Neural cell (in vitro differentiated cells): ENCODE measurements around the gene CYP2W1. TPM values are rescaled to one million over a fixed set of nuclear protein-coding genes. Genes with fewer than 3 reads are reported as not detected.

Experiments
- H2AFZ ChIP-seq: fragments of 200-600, 300-800 bp; sonication (generic), shearing (Covaris generic); 2 replicates; pipeline ENCODE4 v1.6.0; 2014; ENCODE audit warnings: low read depth, mild to moderate bottlenecking, antibody characterized with exemption, low read length, moderate library complexity
- H3F3A ChIP-seq: fragments of 200-600 bp; shearing (Covaris generic); 2 replicates; pipeline ENCODE4 v1.6.1; 2016; ENCODE audit warnings: mild to moderate bottlenecking, moderate library complexity, mixed read lengths, antibody characterized with exemption, low read length; ENCODE audit not compliant: insufficient read depth, poor library complexity, severe bottlenecking
- H3K27ac ChIP-seq: fragments of 200-600, 300-800 bp; sonication (generic), shearing (Covaris generic); 2 replicates; pipeline ENCODE4 v1.5.1; 2014; ENCODE audit warnings: mild to moderate bottlenecking, low read length, moderate library complexity
- H3K27me3 ChIP-seq: fragments of 300-800, 200-600 bp; sonication (generic), shearing (Covaris generic); 2 replicates; pipeline ENCODE4 v1.6.0; 2014; ENCODE audit warnings: mild to moderate bottlenecking, low read depth, low read length, moderate library complexity; ENCODE audit not compliant: insufficient read depth
- H3K36me3 ChIP-seq: fragments of 300-800, 200-600 bp; sonication (generic), shearing (Covaris generic); 2 replicates; pipeline ENCODE4 v1.5.1; 2014; ENCODE audit warnings: mild to moderate bottlenecking, antibody characterized with exemption, low read length, moderate library complexity; ENCODE audit not compliant: insufficient read depth
- H3K4me2 ChIP-seq: fragments of 300-800, 200-600 bp; sonication (generic), shearing (Covaris generic); 2 replicates; pipeline ENCODE4 v1.6.0; 2014; ENCODE audit warnings: mild to moderate bottlenecking, low read length
- H3K4me3 ChIP-seq: fragments of 300-800, 200-600 bp; sonication (generic), shearing (Covaris generic); 2 replicates; pipeline ENCODE4 v1.5.1; 2014; ENCODE audit warnings: mild to moderate bottlenecking, low read length, moderate library complexity
- H3K79me2 ChIP-seq: fragments of 200-600 bp; shearing (Covaris generic); replicated peaks from 2 replicates; pipeline ENCODE4 v1.6.0; 2014; ENCODE audit warnings: mild to moderate bottlenecking, low read length, moderate library complexity; ENCODE audit not compliant: insufficient read depth
- H3K9ac ChIP-seq: fragments of 300-800, 200-600 bp; sonication (generic), shearing (Covaris generic); 2 replicates; pipeline ENCODE4 v1.6.1; 2016; ENCODE audit warnings: mild to moderate bottlenecking, low read length, mixed read lengths
- H3K9me2 ChIP-seq: fragments of 200-600 bp; shearing (Covaris generic); 2 replicates; pipeline ENCODE4 v1.6.1; 2016; ENCODE audit warnings: mild to moderate bottlenecking, low read length, mixed read lengths; ENCODE audit not compliant: insufficient read depth
- H3K9me3 ChIP-seq: fragments of 200-600, 300-800 bp; sonication (generic), shearing (Covaris generic); 2 replicates; pipeline ENCODE4 v1.6.1; 2016; ENCODE audit warnings: mild to moderate bottlenecking, mixed run types, low read length, moderate library complexity, mixed read lengths
- H4K20me1 ChIP-seq: fragments of 200-600 bp; shearing (Covaris generic); 2 replicates; pipeline ENCODE4 v1.6.1; 2016; ENCODE audit warnings: mild to moderate bottlenecking, mixed run types; ENCODE audit not compliant: insufficient read depth
- EP300 ChIP-seq: fragments of 450-650 bp; conservative IDR thresholded peaks from 2 replicates; pipeline ENCODE4 v1.6.1; 2014; ENCODE audit warnings: antibody characterized with exemption, mild to moderate bottlenecking, moderate library complexity; ENCODE audit not compliant: poor library complexity, severe bottlenecking
- EZH2 ChIP-seq: fragments of 200-600, 300-800 bp; shearing (Covaris generic), sonication (generic); IDR thresholded peaks from 2 replicates; pipeline ENCODE4 v1.6.1; 2014; ENCODE audit warnings: antibody characterized with exemption, low read length, borderline replicate concordance, mild to moderate bottlenecking; ENCODE audit not compliant: insufficient read depth, poor library complexity, severe bottlenecking
- MXI1 ChIP-seq: fragments of 450-650 bp; conservative IDR thresholded peaks from 2 replicates; pipeline ENCODE4 v1.6.1; 2014; ENCODE audit warnings: antibody characterized with exemption, mild to moderate bottlenecking; ENCODE audit not compliant: poor library complexity, severe bottlenecking
- POLR2AphosphoS5 ChIP-seq: IDR thresholded peaks from 2 replicates; pipeline ENCODE4 v1.6.1; 2012
- RAD21 ChIP-seq: fragments of 450-650 bp; conservative IDR thresholded peaks from 2 replicates; pipeline ENCODE4 v1.6.1; 2014; ENCODE audit warnings: antibody characterized with exemption, mild to moderate bottlenecking, moderate library complexity
- REST ChIP-seq: IDR thresholded peaks from 2 replicates; pipeline ENCODE4 v1.6.1; 2012; ENCODE audit warnings: borderline replicate concordance
- TAF1 ChIP-seq: IDR thresholded peaks from 2 replicates; pipeline ENCODE4 v1.6.1; 2012; ENCODE audit warnings: low read depth
- polyA plus RNA-seq: library from polyadenylated mRNA; depleted of rRNA; stranded (reverse); fragments of >200 nt; gene quantifications from 2 replicates; pipeline ENCODE4 v1.2.3, GENCODE V29; 2014
- TF ChIP-seq, protein P1 (sequence below): fragments of 450-650 bp; IDR thresholded peaks from 2 replicates; pipeline ENCODE4 v1.5.1; 2014; ENCODE audit warnings: antibody characterized with exemption, mild to moderate bottlenecking, moderate library complexity; ENCODE audit not compliant: poor library complexity, severe bottlenecking

Gene CYP2W1
- polyA plus RNA-seq, 1 donor from 2014 or later, result not detected

GRCh38 chr7:990933-991728 is 8.2 kb downstream of the CYP2W1 start:
- no peak overlapping the region for H3K27ac ChIP-seq
- H3K27me3 ChIP-seq, result no peaks in the 10 kb centered on the region
- no peaks in the 10 kb centered on the region for H3K9me3 ChIP-seq

More at GRCh38 chr7:990933-991728, 8.2 kb downstream of the CYP2W1 start:
- H3K9me2 ChIP-seq, result no peaks in the 10 kb centered on the region
- H3K79me2 ChIP-seq, result no peaks in the 10 kb centered on the region
- no peaks in the 10 kb centered on the region for H3K36me3 ChIP-seq
- H3K4me3 ChIP-seq, result no peak overlapping the region
- no peak overlapping the region for H2AFZ ChIP-seq
- H4K20me1 ChIP-seq, result no peaks in the 10 kb centered on the region
- TF ChIP-seq RAD21 (no peak), EP300 (no peak), TAF1 (no peak), POLR2AphosphoS5 (no peak), EZH2 (no peak), MXI1 (no peak), REST (no peak)
- TF ChIP-seq, protein P1, sequence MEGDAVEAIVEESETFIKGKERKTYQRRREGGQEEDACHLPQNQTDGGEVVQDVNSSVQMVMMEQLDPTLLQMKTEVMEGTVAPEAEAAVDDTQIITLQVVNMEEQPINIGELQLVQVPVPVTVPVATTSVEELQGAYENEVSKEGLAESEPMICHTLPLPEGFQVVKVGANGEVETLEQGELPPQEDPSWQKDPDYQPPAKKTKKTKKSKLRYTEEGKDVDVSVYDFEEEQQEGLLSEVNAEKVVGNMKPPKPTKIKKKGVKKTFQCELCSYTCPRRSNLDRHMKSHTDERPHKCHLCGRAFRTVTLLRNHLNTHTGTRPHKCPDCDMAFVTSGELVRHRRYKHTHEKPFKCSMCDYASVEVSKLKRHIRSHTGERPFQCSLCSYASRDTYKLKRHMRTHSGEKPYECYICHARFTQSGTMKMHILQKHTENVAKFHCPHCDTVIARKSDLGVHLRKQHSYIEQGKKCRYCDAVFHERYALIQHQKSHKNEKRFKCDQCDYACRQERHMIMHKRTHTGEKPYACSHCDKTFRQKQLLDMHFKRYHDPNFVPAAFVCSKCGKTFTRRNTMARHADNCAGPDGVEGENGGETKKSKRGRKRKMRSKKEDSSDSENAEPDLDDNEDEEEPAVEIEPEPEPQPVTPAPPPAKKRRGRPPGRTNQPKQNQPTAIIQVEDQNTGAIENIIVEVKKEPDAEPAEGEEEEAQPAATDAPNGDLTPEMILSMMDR, result no peak
- no peak overlapping the region for H3K4me2 ChIP-seq
- no peaks in the 10 kb centered on the region for H3F3A ChIP-seq
- no peak overlapping the region for H3K9ac ChIP-seq
